CD4-positive, alpha-beta memory T cell (primary cell): ENCODE results near the gene TPX2. TPM values are rescaled to one million over a fixed set of nuclear protein-coding genes. Genes with fewer than 3 reads are reported as not detected.

Experiments
- CTCF ChIA-PET: fragments of 350-600 bp; sonication (Branson Sonifier 250); formaldehyde crosslinking; loops from one replicate; lab custom pipeline; 2021; ENCODE audit warnings: inconsistent platforms; ENCODE audit not compliant: partially characterized antibody; lab: Charles Lee
- POLR2A ChIA-PET: fragments of 350-600 bp; sonication (Branson Sonifier 250); formaldehyde crosslinking; loops from one replicate; lab custom pipeline; 2021; ENCODE audit not compliant: partially characterized antibody; lab: Charles Lee
- DNase-seq, 5 donors: peaks; one replicate each; pipeline versions ENCODE4 v3.0.0 to v3.0.0-alpha.2; 2020 to 2022; ENCODE audit warnings: mixed read lengths in 1 of 5
- H3K27ac ChIP-seq: one replicate; pipeline ENCODE4 v1.7.0; 2013; ENCODE audit warnings: low read depth, low read length
- H3K27me3 ChIP-seq: 2 replicates; pipeline ENCODE4 v1.7.0; 2013; ENCODE audit warnings: mild to moderate bottlenecking, low read length, moderate library complexity; ENCODE audit not compliant: insufficient read depth
- H3K36me3 ChIP-seq: 2 replicates; pipeline ENCODE4 v1.7.0; 2013; ENCODE audit warnings: mild to moderate bottlenecking, low read length, moderate library complexity; ENCODE audit not compliant: insufficient read depth
- H3K4me1 ChIP-seq: 2 replicates; pipeline ENCODE4 v1.7.0; 2013; ENCODE audit warnings: mild to moderate bottlenecking, low read length, moderate library complexity; ENCODE audit not compliant: insufficient read depth
- H3K4me3 ChIP-seq, 2 donors: one replicate each; pipeline ENCODE4 v1.7.0; 2013; ENCODE audit warnings: low read length in 2 of 2, mild to moderate bottlenecking in 1 of 2
- H3K9me3 ChIP-seq, 2 donors: one replicate each; pipeline ENCODE4 v1.7.0; 2013; ENCODE audit warnings: low read length in 2 of 2, control low read depth in 1 of 2; ENCODE audit not compliant: control insufficient read depth in 1 of 2
- H3K27ac Mint-ChIP-seq, 7 donors: one replicate each; pipeline ENCODE4 v1.8.0; 2020 to 2021; ENCODE audit warnings: mixed read lengths in 7 of 7, mild to moderate bottlenecking in 6 of 7, inconsistent platforms in 3 of 7, moderate library complexity in 3 of 7
- H3K27me3 Mint-ChIP-seq, 2 donors: one replicate each; pipeline ENCODE4 v1.8.0; 2020 to 2021; ENCODE audit warnings: mixed read lengths in 2 of 2
- H3K36me3 Mint-ChIP-seq, 2 donors: one replicate each; pipeline ENCODE4 v1.8.0; 2020 to 2021; ENCODE audit warnings: mixed read lengths in 2 of 2, inconsistent platforms in 1 of 2, mild to moderate bottlenecking in 1 of 2
- H3K4me1 Mint-ChIP-seq, 4 donors: one replicate each; pipeline ENCODE4 v1.8.0; 2020 to 2021; ENCODE audit warnings: mixed read lengths in 4 of 4, mild to moderate bottlenecking in 1 of 4
- H3K4me3 Mint-ChIP-seq, 8 donors: one replicate each; pipeline ENCODE4 v1.8.0; 2020 to 2021; ENCODE audit warnings: mixed read lengths in 8 of 8, mild to moderate bottlenecking in 7 of 8, moderate library complexity in 6 of 8, inconsistent platforms in 3 of 8
- H3K9me3 Mint-ChIP-seq, 8 donors: one replicate each; pipeline ENCODE4 v1.8.0; 2020 to 2021; ENCODE audit warnings: mixed read lengths in 8 of 8, mild to moderate bottlenecking in 5 of 8, inconsistent platforms in 3 of 8, moderate library complexity in 1 of 8
- intact Hi-C: fragments of 100-400 bp; cut with micrococcal nuclease; formaldehyde crosslinking; loops from one replicate; pipeline ENCODE4 v1.15.1; 2023
- polyA plus RNA-seq, 2 donors: library from polyadenylated mRNA; unstranded; fragments of 300-500 nt; fragmentation: Illumina TruSeq; gene quantifications; one replicate each; pipeline ENCODE4 v1.2.3, GENCODE V29; 2021
- total RNA-seq, 2 experiments: library from RNA; stranded (reverse); gene quantifications; one replicate each; pipeline ENCODE4 v1.2.3, GENCODE V29; 2021

TPX2 gene
- total and polyA plus RNA-seq, 4 experiments from 2014 or later, result 0.30 to 0.85 (median 0.60) TPM

GRCh38 chr20:31694842-31695593 lies 44.1 kb upstream of the TPX2 start:
- H3K4me3 Mint-ChIP-seq, result peak overlapping the region in 2 of 8 donors; percentile 9 to 35
- H3K4me1 Mint-ChIP-seq, result peaks cover 42 to 79% (median 58%) of the 10 kb centered on the region in 4 donors
- peaks cover 22 to 27% of the 10 kb centered on the region in 2 donors for H3K36me3 Mint-ChIP-seq
- Histone ChIP-seq H3K27ac (peak overlapping the region; percentile 11), H3K4me3 (no peak overlapping the region), H3K9me3 (no peaks in the 10 kb centered on the region), H3K4me1 (peaks cover 68% of the 10 kb centered on the region), H3K27me3 (no peaks in the 10 kb centered on the region), H3K36me3 (peaks cover 7% of the 10 kb centered on the region)
- peak overlapping the region; percentile 7 to 87 (median 76) for H3K27ac Mint-ChIP-seq
- intact Hi-C loops, result no loop called here
- H3K27me3 Mint-ChIP-seq, result no peaks in the 10 kb centered on the region
- H3K9me3 Mint-ChIP-seq, result no peaks in the 10 kb centered on the region
- no peak for DNase-seq
- POLR2A ChIA-PET, result no interaction called here
- CTCF ChIA-PET, result interaction anchor here (2.8 kb wide), 1 partner anchor 29 kb away, joined by 15 read pairs; no protein-coding TSS in a partner anchor

GRCh38 chr20:31695849-31696804 lies 43.0 kb upstream of the TPX2 start:
- intact Hi-C loops, result no loop called here
- Histone ChIP-seq H3K9me3 (no peaks in the 10 kb centered on the region), H3K4me3 (no peak overlapping the region), H3K27ac (no peak overlapping the region), H3K27me3 (no peaks in the 10 kb centered on the region), H3K36me3 (peaks cover 3% of the 10 kb centered on the region), H3K4me1 (peaks cover 68% of the 10 kb centered on the region)
- CTCF ChIA-PET, result interaction anchor here (0.7 to 2.8 kb wide), 5 partner anchors 13 to 36 kb away, joined by 3 to 15 read pairs (median 3); no protein-coding TSS in a partner anchor
- POLR2A ChIA-PET, result interaction anchor here (0.9 to 1.7 kb wide), 2 partner anchors 20 to 26 kb away, joined by 3 to 5 read pairs; partner anchors contain the start of gene BCL2L1
- H3K27ac Mint-ChIP-seq, result peak overlapping the region; percentile 10 to 85 (median 70)
- no peaks in the 10 kb centered on the region for H3K27me3 Mint-ChIP-seq
- peaks cover 22 to 31% of the 10 kb centered on the region in 2 donors for H3K36me3 Mint-ChIP-seq
- H3K4me1 Mint-ChIP-seq, result peaks cover 45 to 80% (median 61%) of the 10 kb centered on the region in 4 donors
- no peak for DNase-seq
- H3K4me3 Mint-ChIP-seq, result no peak overlapping the region
- H3K9me3 Mint-ChIP-seq, result no peaks in the 10 kb centered on the region

GRCh38 chr20:31698243-31698802 lies 40.8 kb upstream of the TPX2 start:
- H3K27ac Mint-ChIP-seq, result peak overlapping the region in 5 of 7 donors; percentile 40 to 84 (median 76)
- ChIA-PET CTCF (interaction anchor here (1.1 to 3.6 kb wide), 4 partner anchors 22 to 37 kb away, joined by 3 to 23 read pairs (median 8); no protein-coding TSS in a partner anchor), POLR2A (interaction anchor here (1.1 to 2.3 kb wide), 4 partner anchors 13 to 25 kb away, joined by 5 to 10 read pairs (median 6); partner anchors contain the start of gene BCL2L1)
- H3K36me3 Mint-ChIP-seq, result peaks cover 23 to 32% of the 10 kb centered on the region in 2 donors
- H3K27me3 Mint-ChIP-seq, result no peaks in the 10 kb centered on the region
- peaks cover 44 to 75% (median 55%) of the 10 kb centered on the region in 4 donors for H3K4me1 Mint-ChIP-seq
- Histone ChIP-seq H3K4me1 (peaks cover 64% of the 10 kb centered on the region), H3K36me3 (peaks cover 3% of the 10 kb centered on the region), H3K27me3 (no peaks in the 10 kb centered on the region), H3K4me3 (no peak overlapping the region), H3K27ac (no peak overlapping the region), H3K9me3 (no peaks in the 10 kb centered on the region)
- no peak overlapping the region for H3K4me3 Mint-ChIP-seq
- H3K9me3 Mint-ChIP-seq, result no peaks in the 10 kb centered on the region
- no peak for DNase-seq
- intact Hi-C loops, result no loop called here

- H3K9me3 Mint-ChIP-seq, result no peaks in the 10 kb centered on the region
- peaks cover 23 to 29% of the 10 kb centered on the region in 2 donors for H3K36me3 Mint-ChIP-seq
- H3K27ac Mint-ChIP-seq, result peak overlapping the region; percentile 66 to 84 (median 81)
- Histone ChIP-seq H3K9me3 (no peaks in the 10 kb centered on the region), H3K4me1 (peaks cover 58% of the 10 kb centered on the region), H3K27ac (peak overlapping the region; percentile 6), H3K36me3 (no peaks in the 10 kb centered on the region), H3K4me3 (no peak overlapping the region), H3K27me3 (no peaks in the 10 kb centered on the region)
- peaks cover 42 to 68% (median 53%) of the 10 kb centered on the region in 4 donors for H3K4me1 Mint-ChIP-seq
- ChIA-PET CTCF (interaction anchor here (0.9 to 3.6 kb wide), 6 partner anchors 23 to 86 kb away, joined by 3 to 23 read pairs (median 4); partner anchors contain the start of gene BCL2L1), POLR2A (interaction anchor here (1.1 to 2.3 kb wide), 4 partner anchors 12 to 25 kb away, joined by 5 to 10 read pairs (median 6); partner anchors contain the start of gene BCL2L1)
- intact Hi-C loops, result no loop called here
- no peak for DNase-seq
- no peaks in the 10 kb centered on the region for H3K27me3 Mint-ChIP-seq
- H3K4me3 Mint-ChIP-seq, result peak overlapping the region in 4 of 8 donors; percentile 11 to 71 (median 38)
Observed at GRCh38 chr20:31698803-31699718, 40.0 kb upstream of the TPX2 start.

- ChIA-PET CTCF (interaction anchor here (0.9 to 3.6 kb wide), 6 partner anchors 22 to 87 kb away, joined by 3 to 23 read pairs (median 4); partner anchors contain the start of gene BCL2L1), POLR2A (interaction anchor here (0.7 to 2.3 kb wide), 5 partner anchors 11 to 127 kb away, joined by 3 to 10 read pairs (median 6); partner anchors contain the start of gene BCL2L1)
- no peaks in the 10 kb centered on the region for H3K9me3 ChIP-seq
- H3K4me1 Mint-ChIP-seq, result peaks cover 41 to 65% (median 47%) of the 10 kb centered on the region in 4 donors
- peak overlapping the region; percentile 42 to 81 (median 76) for H3K27ac Mint-ChIP-seq
- intact Hi-C loops, result no loop called here
- no peaks in the 10 kb centered on the region for H3K27me3 ChIP-seq
- peaks cover 48% of the 10 kb centered on the region for H3K4me1 ChIP-seq
- no peaks in the 10 kb centered on the region for H3K27me3 Mint-ChIP-seq
- H3K36me3 ChIP-seq, result no peaks in the 10 kb centered on the region
- no peaks in the 10 kb centered on the region for H3K9me3 Mint-ChIP-seq
- peak overlapping the region; percentile 8 for H3K27ac ChIP-seq
- H3K36me3 Mint-ChIP-seq, result peaks cover 32 to 34% of the 10 kb centered on the region in 2 donors
- H3K4me3 ChIP-seq, result no peak overlapping the region
- DNase-seq, result no peak
- peak overlapping the region in 1 of 8 donors; percentile 63 for H3K4me3 Mint-ChIP-seq
Observed at GRCh38 chr20:31699801-31700728, 39.0 kb upstream of the TPX2 start.
